Endothelial cell (in vitro differentiated cells): Measurements from ENCODE around the gene INSYN2B. TPM values are rescaled to one million over a fixed set of nuclear protein-coding genes. Genes with fewer than 3 reads are reported as not detected.

Experiments used
- DNase-seq: peaks from one replicate; pipeline ENCODE4 v3.0.0; 2021; ENCODE audit warnings: low spot score
- H3K27ac Mint-ChIP-seq: one replicate; pipeline ENCODE4 v1.8.0; 2021; ENCODE audit warnings: mixed read lengths, inconsistent platforms; ENCODE audit not compliant: unreplicated experiment
- H3K27me3 Mint-ChIP-seq: one replicate; pipeline ENCODE4 v1.8.0; 2021; ENCODE audit warnings: mild to moderate bottlenecking, moderate library complexity, mixed read lengths, inconsistent platforms; ENCODE audit not compliant: unreplicated experiment
- H3K36me3 Mint-ChIP-seq: one replicate; pipeline ENCODE4 v1.8.0; 2021; ENCODE audit warnings: mild to moderate bottlenecking, low read depth, mixed read lengths, inconsistent platforms; ENCODE audit not compliant: unreplicated experiment
- H3K4me1 Mint-ChIP-seq: one replicate; pipeline ENCODE4 v1.8.0; 2021; ENCODE audit warnings: mild to moderate bottlenecking, mixed read lengths, inconsistent platforms; ENCODE audit not compliant: unreplicated experiment
- H3K4me3 Mint-ChIP-seq: one replicate; pipeline ENCODE4 v1.8.0; 2021; ENCODE audit warnings: mild to moderate bottlenecking, mixed read lengths, inconsistent platforms; ENCODE audit not compliant: unreplicated experiment
- H3K9me3 Mint-ChIP-seq: one replicate; pipeline ENCODE4 v1.8.0; 2021; ENCODE audit warnings: mixed read lengths, inconsistent platforms; ENCODE audit not compliant: unreplicated experiment
- CTCF ChIP-seq: fragments of 200-600 bp; sonication (generic); IDR thresholded peaks from one replicate; pipeline ENCODE4 v1.5.0; 2021; ENCODE audit warnings: antibody characterized with exemption; ENCODE audit not compliant: unreplicated experiment
- total RNA-seq: library from RNA; stranded (reverse); fragmentation: NEBNext Ultra II Directional; extraction: Animal tissue kit (Norgen Biotek cat#: 25700); gene quantifications from one replicate; pipeline ENCODE4 v1.2.1, GENCODE V29; 2021; ENCODE audit not compliant: unreplicated experiment

Gene INSYN2B
- total RNA-seq, 1 donor from 2014 or later, result 4.5 TPM

GRCh38 chr5:169871826-169872490, 108.3 kb downstream of the INSYN2B start:
- H3K27me3 Mint-ChIP-seq, result peaks cover 4% of the 10 kb centered on the region
- TF ChIP-seq CTCF, result no peak
- no peak overlapping the region for H3K27ac Mint-ChIP-seq
- DNase-seq, result no peak
- no peaks in the 10 kb centered on the region for H3K9me3 Mint-ChIP-seq
- no peak overlapping the region for H3K4me3 Mint-ChIP-seq
- H3K36me3 Mint-ChIP-seq, result peaks cover 7% of the 10 kb centered on the region
- no peaks in the 10 kb centered on the region for H3K4me1 Mint-ChIP-seq

GRCh38 chr5:169870211-169870610, 110.1 kb downstream of the INSYN2B start:
- Mint-ChIP-seq H3K9me3 (no peaks in the 10 kb centered on the region), H3K27me3 (peaks cover 4% of the 10 kb centered on the region), H3K27ac (no peak overlapping the region), H3K4me3 (no peak overlapping the region), H3K36me3 (peaks cover 4% of the 10 kb centered on the region), H3K4me1 (no peaks in the 10 kb centered on the region)
- no peak for TF ChIP-seq CTCF
- DNase-seq, result no peak

- Mint-ChIP-seq H3K4me1 (no peaks in the 10 kb centered on the region), H3K27ac (no peak overlapping the region), H3K27me3 (peaks cover 4% of the 10 kb centered on the region), H3K9me3 (no peaks in the 10 kb centered on the region), H3K36me3 (peaks cover 4% of the 10 kb centered on the region), H3K4me3 (no peak overlapping the region)
- TF ChIP-seq CTCF, result no peak
- DNase-seq, result no peak
Measured at GRCh38 chr5:169869066-169869465, 111.2 kb downstream of the INSYN2B start.

GRCh38 chr5:169867347-169867746, 112.9 kb downstream of the INSYN2B start:
- DNase-seq, result no peak
- Mint-ChIP-seq H3K27me3 (peaks cover 4% of the 10 kb centered on the region), H3K9me3 (no peaks in the 10 kb centered on the region), H3K27ac (no peak overlapping the region), H3K36me3 (peaks cover 4% of the 10 kb centered on the region), H3K4me3 (no peak overlapping the region), H3K4me1 (no peaks in the 10 kb centered on the region)
- TF ChIP-seq CTCF, result no peak

- Mint-ChIP-seq H3K27me3 (peaks cover 4% of the 10 kb centered on the region), H3K9me3 (no peaks in the 10 kb centered on the region), H3K4me3 (no peak overlapping the region), H3K36me3 (peaks cover 4% of the 10 kb centered on the region), H3K27ac (no peak overlapping the region), H3K4me1 (peaks cover 7% of the 10 kb centered on the region)
- no peak for DNase-seq
- no peak for TF ChIP-seq CTCF
Measured at GRCh38 chr5:169864483-169864882, 115.8 kb downstream of the INSYN2B start.
